SH-SY5Y (cell line): Measurements from ENCODE around the gene LRRC38.

Experiments used
- GATA2 ChIP-seq: IDR thresholded peaks from 2 replicates; pipeline ENCODE4 v1.6.1; 2011; ENCODE audit warnings: mild to moderate bottlenecking, low read depth, low read length
- GATA3 ChIP-seq: IDR thresholded peaks from 2 replicates; pipeline ENCODE4 v1.6.1; 2011; ENCODE audit warnings: low read depth, mild to moderate bottlenecking, low read length, moderate library complexity

GRCh38 chr1:13513895-13514546, at the start of gene LRRC38:
- TF ChIP-seq GATA3 (no peak), GATA2 (no peak)
